HG03460 (cell line): Measurements from ENCODE around the gene KLHL22.

Source experiments
- ATAC-seq: cut with Tn5 transposase; IDR thresholded peaks from one replicate; pipeline ENCODE4 v1.9.1; 2021; ENCODE audit not compliant: unreplicated experiment

The KLHL22 gene

GRCh38 chr22:20434264-20434751, 61.3 kb downstream of the KLHL22 start:
- ATAC-seq, result no peak

- no peak for ATAC-seq
These were observed 61.8 kb downstream of the KLHL22 start for GRCh38 chr22:20433686-20434241.

DNA sequence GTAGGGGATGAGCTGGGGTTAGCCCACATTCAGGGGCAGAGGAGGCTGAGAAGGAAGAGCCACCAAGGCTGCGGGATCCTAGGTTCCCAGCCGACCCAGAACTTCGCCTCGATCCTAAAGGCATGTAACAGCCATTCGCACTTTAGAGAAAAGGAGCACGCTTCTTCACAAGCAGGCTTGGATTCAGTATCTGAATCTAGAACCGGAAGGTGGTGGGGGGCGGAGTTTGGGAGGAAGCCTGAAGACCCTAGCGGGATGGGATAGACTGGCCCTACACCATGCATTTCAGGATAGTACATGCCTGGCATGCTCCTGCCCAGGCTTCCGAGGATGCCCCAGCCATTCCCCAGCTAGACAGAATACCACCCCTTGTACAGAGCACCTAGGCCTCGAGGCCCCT, 62.4 kb downstream of the KLHL22 start:
- no peak for ATAC-seq

GRCh38 chr22:20432244-20432686, 63.3 kb downstream of the KLHL22 start:
- no peak for ATAC-seq

GRCh38 chr22:20431511-20432192, 63.9 kb downstream of the KLHL22 start:
- no peak for ATAC-seq

DNA sequence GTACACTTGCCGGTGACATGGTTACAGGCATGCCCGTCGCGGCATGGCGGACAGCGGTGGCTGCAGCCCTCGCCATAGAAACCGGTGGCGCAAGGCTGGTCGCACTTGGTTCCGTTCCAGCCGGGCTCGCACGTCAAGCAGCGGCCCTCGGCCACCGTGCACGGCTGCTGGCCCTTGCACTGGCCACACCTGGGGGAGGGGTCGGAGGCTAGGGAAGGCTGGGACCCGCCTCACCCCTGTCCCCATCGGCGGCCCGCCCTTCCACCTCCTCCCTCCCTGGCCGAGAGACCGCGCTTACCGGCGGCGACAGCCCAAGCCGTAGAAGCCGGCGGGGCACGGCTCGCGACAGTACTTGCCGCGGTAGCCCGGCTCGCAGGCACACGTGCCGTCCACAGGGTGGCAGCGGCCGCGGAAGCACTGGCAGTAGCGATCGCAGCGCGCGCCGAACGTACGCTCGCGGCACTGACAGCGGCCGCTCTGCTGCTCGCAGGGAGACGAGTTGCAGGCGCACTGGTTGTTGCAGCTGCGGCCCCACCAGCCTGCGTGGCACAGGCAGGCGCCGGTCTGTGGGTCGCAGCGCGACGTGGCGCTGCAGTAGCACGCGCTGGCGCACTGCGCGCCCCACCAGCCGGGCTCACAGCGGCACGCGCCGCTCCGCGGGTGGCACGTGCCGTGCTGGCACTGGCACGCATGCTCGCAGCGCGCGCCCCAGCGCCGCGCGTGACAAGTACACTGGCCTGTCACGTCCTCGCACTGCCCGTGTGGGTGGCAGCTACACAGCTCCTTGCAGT, 64.7 kb downstream of the KLHL22 start:
- no peak for ATAC-seq

- no peak for ATAC-seq
These were observed 65.4 kb downstream of the KLHL22 start for GRCh38 chr22:20430101-20430719.

DNA sequence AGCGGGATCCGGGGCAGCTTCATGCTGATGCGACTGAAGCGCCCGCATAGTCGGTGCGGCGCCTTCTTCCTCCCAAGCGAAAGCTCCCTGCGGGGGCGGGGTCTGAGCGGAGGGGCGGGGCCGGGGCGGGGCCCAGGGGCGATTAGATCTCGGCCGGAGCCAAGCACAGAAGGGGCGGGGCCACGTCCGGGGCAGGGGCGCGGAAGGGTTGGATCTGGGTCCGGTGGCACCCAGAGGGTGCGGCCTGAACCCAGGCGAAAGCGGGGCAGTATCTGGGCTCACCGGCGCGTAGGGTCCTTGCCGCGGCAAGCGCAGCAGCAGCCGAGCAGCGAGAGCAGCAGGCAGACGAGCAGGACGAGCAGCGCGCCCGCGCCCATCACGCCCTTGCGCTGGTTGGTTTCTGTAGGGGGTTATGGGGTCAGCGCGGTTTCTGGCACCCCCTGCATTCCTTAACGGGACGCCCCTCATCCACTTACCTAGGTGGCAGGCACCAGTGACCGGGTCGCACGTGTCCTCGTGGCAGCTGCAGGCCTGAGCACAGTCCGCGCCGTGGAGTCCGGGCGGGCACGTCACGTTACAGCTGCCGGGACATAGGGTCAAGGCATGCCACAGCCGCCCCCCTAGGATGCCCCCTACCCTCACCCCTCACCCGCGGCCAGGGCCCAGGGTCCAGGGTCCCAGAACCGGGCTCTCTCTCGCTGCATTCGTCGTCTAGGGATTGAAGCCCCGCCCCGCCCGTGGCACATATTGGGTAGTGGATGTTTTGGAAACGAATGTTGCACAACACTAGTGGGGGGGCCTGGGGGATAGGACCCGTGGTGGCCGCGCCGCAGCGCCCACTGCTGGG, 66.1 kb downstream of the KLHL22 start:
- no peak for ATAC-seq

GRCh38 chr22:20428496-20429253, 66.9 kb downstream of the KLHL22 start:
- ATAC-seq, result no peak

DNA sequence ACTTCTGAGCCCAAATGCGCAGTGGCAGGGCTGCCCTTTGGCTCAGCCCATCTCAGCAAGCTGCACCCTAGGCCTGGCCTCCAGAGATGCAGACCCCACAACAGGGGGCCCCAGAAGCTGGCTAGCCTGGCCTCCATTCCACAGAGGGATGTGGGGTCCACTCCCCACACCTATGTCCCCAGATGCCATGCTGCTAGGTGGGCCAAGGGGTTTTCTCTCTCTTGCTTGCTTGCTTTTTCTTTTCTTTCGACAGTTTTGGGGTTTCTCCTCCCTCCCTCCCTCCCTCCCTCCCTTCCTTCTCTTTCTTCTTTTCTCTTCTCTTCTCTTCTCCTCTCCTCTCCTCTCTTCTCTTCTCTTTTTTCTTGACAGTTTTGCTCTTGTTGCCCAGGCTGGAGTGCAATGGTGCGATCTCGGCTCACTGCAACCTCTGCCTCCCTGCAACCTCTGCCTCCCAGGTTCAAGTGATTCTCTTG, 67.6 kb downstream of the KLHL22 start:
- ATAC-seq, result no peak

DNA sequence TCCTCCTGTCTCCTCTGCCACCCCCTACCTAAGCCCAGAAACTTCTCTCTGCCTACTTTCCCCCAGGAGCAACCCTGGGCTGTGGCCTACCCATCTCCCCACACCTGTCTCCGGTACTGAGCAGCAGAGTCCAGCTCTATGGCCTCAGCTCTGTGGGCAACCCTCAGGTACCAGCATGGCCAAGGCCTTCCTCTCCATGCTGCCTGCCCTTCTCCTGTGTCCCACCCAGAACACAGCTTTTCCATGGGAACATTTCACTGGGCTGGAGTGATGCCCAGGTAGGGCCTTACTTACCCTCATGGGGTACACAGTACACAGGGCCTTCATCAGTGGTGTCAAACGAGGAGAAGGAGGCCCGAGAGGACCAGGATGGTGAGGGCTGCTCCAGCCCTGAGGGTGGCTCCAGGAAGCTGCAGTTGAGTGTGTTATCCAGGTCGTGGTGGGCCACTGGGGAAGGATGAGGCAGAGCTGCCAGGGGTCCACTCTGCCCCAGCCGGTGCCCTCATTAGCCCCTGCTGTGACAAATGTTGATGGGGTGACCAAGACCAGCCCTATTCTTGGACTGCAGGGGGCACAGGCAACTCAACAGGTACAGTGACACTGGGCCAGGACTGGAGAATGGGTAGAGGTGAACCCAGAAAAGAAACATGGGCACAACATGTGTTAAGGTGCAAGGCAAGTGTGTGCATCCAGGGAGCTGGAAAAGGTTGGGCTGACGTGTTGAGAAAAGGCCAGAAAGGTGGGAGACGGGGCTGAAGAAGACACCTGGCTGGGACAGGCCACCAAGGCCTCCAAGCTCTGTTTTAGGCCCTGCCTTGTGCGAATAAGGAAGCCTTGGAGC, 68.3 kb downstream of the KLHL22 start:
- ATAC-seq, result no peak

DNA sequence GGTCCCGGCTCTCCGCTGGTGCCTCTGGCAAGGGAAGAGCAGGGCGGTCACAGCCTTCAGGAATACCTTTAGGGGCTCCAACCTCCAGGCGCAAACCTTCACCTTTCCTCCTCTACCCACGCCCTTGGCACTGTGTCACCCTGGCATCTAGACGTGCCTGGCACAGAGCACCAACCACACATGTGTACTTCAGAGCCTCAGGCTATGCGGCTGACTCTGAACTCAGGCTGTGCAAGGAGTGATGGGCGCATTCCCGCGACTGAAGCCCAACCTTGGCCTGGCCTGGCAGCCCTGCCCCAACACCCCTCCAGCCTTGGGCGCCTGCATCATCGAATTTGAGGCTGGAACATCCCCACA, 69.4 kb downstream of the KLHL22 start:
- no peak for ATAC-seq

DNA sequence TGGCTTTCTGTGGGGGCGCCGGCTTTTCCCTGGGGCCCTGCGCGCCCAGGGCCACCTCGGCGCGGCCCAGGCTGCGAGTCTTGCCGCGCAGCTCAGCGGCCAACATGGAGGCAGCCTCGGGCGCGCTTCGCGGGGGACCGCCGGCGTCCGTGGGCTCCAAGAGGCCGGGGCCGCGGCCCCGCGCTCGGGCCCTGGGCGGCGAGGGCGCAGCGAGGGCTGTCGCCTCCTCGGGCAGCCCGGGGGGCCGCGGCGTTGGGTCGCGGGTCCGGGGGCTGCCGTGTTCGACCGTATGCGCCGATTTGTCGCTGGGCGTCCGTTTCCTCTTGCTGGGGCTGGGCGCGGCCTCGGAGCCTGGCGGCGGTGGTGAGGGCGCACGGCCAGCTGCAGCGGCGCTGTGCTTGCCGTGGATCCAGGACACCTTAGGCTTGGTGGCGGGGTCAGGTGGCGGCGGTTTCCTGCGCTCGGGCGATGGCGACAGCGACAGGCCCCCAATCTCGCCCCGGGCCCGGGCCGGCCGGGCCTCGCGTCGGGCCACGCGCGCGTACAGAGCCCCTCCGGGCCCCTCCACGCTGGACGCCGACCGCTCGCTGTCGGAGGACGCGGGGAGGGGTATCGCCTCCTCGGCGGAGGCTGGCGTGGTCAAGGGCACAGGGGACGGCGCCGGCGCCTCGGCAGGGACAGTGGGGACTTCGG, 69.9 kb downstream of the KLHL22 start:
- no peak for ATAC-seq

GRCh38 chr22:20424932-20425565, 70.5 kb downstream of the KLHL22 start:
- no peak for ATAC-seq

- ATAC-seq, result no peak
These were observed 71.0 kb downstream of the KLHL22 start for GRCh38 chr22:20424568-20424931.

- ATAC-seq, result no peak
These were observed 71.6 kb downstream of the KLHL22 start for GRCh38 chr22:20423906-20424551.
